T47D (cell line): ENCODE data around the gene SUSD1.

Source experiments
- DNase-seq, 2 experiments: peaks; one replicate each; pipeline versions ENCODE4 v3.0.0 to v3.0.0-alpha.2; 2011 to 2012; ENCODE audit warnings: low read depth in 1 of 2, low spot score in 1 of 2
- JUND ChIP-seq: IDR thresholded peaks from 2 replicates; pipeline ENCODE4 v1.6.1; 2012; ENCODE audit warnings: low read depth
- in situ Hi-C: cut with HindIII; loops from 2 replicates; pipeline ENCODE4 v1.10.0; 2016; ENCODE audit warnings: low sequenced_read_pairs, low pct_unique_long_range_greater_than_20kb

SUSD1 gene

GRCh38 chr9:112119225-112120029, 55.7 kb downstream of the SUSD1 start:
- in situ Hi-C loops: no loop called here
- DNase-seq: no peak
- no peak for TF ChIP-seq JUND

GRCh38 chr9:112118009-112118408, 57.1 kb downstream of the SUSD1 start:
- DNase-seq: no peak
- TF ChIP-seq JUND: no peak
- in situ Hi-C loops: no loop called here

GRCh38 chr9:112115970-112116753, 58.9 kb downstream of the SUSD1 start:
- TF ChIP-seq JUND: no peak
- in situ Hi-C loops: no loop called here
- no peak for DNase-seq

DNA sequence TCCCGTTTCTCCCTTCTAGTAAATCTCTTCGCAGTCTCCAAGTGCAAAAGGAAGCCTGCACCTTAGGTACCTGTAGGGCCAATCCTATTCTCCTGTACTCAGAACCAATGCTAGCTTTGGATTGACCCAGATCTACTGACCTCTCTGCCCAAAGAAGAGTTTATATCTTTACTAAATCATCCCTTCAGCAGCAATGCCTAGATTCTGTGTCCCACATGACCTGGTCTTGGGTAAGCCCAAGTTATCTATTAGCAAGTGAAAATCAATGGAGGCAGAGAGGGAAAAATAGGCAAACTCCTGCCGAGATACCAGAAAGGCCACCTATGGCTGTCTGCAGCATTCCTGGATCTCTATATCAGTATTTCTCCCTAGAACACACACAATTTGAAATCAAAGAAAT, 60.0 kb downstream of the SUSD1 start:
- DNase-seq: no peak
- in situ Hi-C loops: no loop called here
- no peak for TF ChIP-seq JUND

DNA sequence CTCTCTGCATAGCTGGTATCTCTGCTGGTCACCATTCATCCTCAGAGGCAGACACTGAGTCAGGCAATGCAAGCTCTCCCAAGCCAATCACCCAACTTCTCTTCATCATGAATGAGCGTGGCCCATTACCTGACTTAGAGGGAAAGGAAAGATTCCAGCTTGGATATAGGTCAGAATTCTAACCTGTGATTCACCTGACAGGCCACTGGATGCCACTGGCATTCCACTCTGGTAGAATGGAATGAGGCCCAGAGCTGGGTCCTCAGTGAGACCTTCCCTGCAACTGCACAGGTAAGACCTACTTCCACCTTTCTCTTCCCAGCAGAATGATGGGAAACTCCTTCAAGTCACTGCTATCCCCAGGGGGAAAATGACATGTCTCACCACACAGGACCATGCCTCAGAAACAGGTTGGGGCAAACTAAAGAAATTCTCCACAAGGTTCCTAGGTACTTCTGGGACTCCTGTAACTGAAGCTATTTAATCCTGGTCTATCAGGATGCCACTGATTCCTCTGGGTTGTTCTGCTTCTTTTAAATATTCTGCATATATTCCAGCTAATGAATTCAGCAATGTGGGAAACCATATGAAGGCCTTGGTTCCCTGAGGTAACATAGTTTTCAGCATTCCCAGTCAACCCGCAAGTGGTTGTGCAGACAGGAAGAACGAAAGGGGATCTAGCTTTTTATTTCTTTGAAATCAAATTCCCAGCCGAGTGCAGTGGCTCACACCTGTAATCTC, 62.0 kb downstream of the SUSD1 start:
- in situ Hi-C loops: no loop called here
- no peak for TF ChIP-seq JUND
- DNase-seq: peak; percentile 66 to 85

GRCh38 chr9:112112519-112112918, 62.6 kb downstream of the SUSD1 start:
- in situ Hi-C loops: no loop called here
- TF ChIP-seq JUND: no peak
- no peak for DNase-seq

DNA sequence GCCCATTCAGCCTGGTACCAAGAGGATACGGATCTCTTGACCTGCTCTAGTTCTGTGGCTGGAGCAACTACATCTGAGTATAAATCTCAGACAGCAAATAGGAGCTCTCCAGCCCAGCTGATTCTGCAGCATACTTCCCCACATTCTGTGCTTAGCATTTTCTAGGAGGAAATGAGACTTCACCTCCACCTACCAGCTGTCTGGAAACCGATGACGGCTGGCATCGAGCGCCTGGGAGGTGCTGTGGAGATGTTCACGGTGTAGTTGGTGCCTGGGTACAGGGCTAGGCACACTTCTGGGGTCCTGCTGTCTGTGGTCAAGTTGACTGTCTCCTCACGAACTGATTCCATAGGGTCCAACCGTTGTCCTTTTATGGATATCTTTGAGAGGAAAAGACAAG, 63.6 kb downstream of the SUSD1 start:
- in situ Hi-C loops: no loop called here
- DNase-seq: no peak
- no peak for TF ChIP-seq JUND

DNA sequence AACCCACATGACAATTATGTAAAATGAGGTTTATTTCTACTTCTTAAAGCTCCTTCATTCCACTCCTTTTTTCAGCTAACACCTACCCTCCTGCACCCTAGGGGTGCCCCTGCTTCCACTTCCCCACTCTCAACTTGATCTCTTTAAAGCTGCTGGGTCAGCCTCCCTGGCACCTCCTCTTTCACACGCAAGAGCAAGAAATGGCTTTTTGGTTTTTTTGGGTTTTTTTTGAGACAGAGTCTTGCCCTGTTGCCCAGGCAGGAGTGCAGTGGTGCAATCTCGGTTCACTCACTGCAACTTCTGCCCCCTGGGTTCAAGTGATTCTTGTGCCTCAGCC, 64.4 kb downstream of the SUSD1 start:
- no peak for DNase-seq
- no peak for TF ChIP-seq JUND
- in situ Hi-C loops: no loop called here

GRCh38 chr9:112110094-112110776, 64.9 kb downstream of the SUSD1 start:
- in situ Hi-C loops: no loop called here
- no peak for DNase-seq
- TF ChIP-seq JUND: no peak

DNA sequence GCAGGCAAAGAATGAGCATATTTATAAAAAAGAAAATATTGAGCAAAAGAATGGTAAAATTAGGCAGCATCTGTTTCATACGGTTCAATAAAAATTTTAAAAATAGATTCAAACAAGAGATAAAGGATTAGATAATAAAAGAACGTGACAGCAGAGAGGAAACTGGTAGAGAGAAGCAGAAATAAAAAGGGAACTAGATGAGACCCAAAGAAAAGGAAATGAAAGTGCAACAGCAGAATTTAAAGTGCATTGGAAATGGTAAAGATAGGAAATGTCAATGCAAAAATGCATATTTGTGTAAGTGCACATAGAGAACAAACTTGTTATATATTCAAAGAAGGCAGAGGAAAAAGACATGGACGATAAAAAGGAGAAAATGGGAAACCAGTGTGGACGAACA, 70.2 kb downstream of the SUSD1 start:
- no peak for DNase-seq
- in situ Hi-C loops: no loop called here

GRCh38 chr9:112104401-112104800, 70.7 kb downstream of the SUSD1 start:
- DNase-seq: no peak
- TF ChIP-seq JUND: no peak
- in situ Hi-C loops: no loop called here

More for the DNA sequence above, 70.2 kb downstream of the SUSD1 start:
- no peak for TF ChIP-seq JUND

DNA sequence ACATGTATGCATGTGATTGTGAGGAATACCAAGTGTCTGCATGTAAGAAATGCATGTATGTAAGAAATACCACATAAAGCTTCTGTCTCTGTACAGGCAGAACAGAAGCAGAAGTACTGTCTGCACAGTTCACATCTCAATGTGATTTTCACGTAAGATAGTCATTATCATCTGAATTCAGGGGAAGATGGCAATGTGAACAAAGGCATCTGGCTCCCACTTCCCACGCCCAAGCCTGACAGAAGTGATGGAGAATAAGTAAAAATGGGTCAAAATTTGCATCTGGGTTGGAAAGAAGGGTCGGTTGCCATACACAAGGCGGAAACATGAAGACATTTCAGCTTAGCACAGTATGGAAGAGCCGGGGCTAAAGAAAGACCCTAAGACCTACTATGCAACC, 71.7 kb downstream of the SUSD1 start:
- in situ Hi-C loops: no loop called here
- DNase-seq: no peak
- no peak for TF ChIP-seq JUND
